ENCODE results near the gene AHI1. TPM values are rescaled to one million over a fixed set of nuclear protein-coding genes. Genes with fewer than 3 reads are reported as not detected.

AHI1 gene
- total and polyA plus RNA-seq, 11 donors: 5.7 to 17.1 (median 10.3) TPM

DNA sequence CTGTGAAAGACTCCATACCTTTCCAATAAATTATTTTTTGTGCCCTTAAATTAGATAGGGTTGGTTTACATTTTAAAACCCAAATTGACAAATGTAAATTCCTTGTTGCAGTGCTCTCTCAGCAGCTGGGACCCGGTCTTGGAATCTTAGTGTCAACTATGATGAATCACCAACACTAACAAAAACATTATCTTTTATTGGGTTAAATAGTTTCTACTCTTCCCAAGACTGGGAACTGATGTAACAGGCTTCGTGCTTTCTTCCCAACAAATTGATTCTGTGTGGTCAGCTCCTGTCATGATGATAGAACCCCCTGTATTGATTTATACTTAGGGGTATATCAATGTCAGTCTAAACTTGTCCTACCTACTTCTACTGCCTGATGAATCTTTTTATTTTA is 23.2 kb upstream of the AHI1 start:
- WGBS, 4 donors: 80 to 87% (median 83%) methylated on average over 2 of the region's 2 CpGs
- no peaks in the 10 kb centered on the region for H3K27me3 ChIP-seq
- DNase-seq (no peak), ATAC-seq (no peak)
- no peak overlapping the region for H3K27ac ChIP-seq
- H3K9me3 ChIP-seq: peaks cover 0 to 10% (median 0%) of the 10 kb centered on the region in 12 donors
- intact Hi-C loops (cut with DNase I): no loop called here
- H3K4me1 ChIP-seq: peaks cover 0 to 3% (median 0%) of the 10 kb centered on the region in 12 donors
- H3K36me3 ChIP-seq: no peaks in the 10 kb centered on the region
- TF ChIP-seq POLR2A (IDR thresholded peaks at IDR 0.05): no peak
- TF ChIP-seq, protein P1, sequence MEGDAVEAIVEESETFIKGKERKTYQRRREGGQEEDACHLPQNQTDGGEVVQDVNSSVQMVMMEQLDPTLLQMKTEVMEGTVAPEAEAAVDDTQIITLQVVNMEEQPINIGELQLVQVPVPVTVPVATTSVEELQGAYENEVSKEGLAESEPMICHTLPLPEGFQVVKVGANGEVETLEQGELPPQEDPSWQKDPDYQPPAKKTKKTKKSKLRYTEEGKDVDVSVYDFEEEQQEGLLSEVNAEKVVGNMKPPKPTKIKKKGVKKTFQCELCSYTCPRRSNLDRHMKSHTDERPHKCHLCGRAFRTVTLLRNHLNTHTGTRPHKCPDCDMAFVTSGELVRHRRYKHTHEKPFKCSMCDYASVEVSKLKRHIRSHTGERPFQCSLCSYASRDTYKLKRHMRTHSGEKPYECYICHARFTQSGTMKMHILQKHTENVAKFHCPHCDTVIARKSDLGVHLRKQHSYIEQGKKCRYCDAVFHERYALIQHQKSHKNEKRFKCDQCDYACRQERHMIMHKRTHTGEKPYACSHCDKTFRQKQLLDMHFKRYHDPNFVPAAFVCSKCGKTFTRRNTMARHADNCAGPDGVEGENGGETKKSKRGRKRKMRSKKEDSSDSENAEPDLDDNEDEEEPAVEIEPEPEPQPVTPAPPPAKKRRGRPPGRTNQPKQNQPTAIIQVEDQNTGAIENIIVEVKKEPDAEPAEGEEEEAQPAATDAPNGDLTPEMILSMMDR (IDR thresholded peaks at IDR 0.05): no peak
- no peak overlapping the region for H3K4me3 ChIP-seq

DNA sequence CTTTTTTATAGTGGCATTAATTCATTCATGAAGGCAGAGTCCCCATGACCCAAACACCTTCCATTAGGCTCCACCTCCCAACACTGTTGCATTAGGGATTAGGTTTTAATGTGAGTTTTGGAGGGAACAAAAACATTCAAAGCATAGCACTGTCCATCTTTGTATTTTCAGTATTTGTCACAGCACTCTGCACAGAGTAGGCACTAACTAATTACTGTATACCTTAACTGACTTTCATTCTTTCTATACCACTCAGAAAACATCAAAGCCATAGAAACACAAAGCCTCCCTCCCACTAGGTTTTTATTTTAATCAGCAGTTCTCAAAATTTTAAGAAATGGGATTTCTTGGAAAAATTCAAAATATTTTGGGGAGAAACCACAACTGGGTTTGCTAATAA is 21.8 kb upstream of the AHI1 start:
- no peak for DNase-seq
- ATAC-seq: no peak
- H3K4me1 ChIP-seq: peaks cover 0 to 3% (median 0%) of the 10 kb centered on the region in 12 donors
- intact Hi-C loops (cut with DNase I): no loop called here
- H3K9me3 ChIP-seq: peaks cover 0 to 10% (median 0%) of the 10 kb centered on the region in 12 donors
- no peaks in the 10 kb centered on the region for H3K36me3 ChIP-seq
- no peak for TF ChIP-seq POLR2A (IDR thresholded peaks at IDR 0.05)
- TF ChIP-seq, protein P1 (IDR thresholded peaks at IDR 0.05): no peak
- H3K27me3 ChIP-seq: no peaks in the 10 kb centered on the region
- H3K27ac ChIP-seq: no peak overlapping the region
- no peak overlapping the region for H3K4me3 ChIP-seq

DNA sequence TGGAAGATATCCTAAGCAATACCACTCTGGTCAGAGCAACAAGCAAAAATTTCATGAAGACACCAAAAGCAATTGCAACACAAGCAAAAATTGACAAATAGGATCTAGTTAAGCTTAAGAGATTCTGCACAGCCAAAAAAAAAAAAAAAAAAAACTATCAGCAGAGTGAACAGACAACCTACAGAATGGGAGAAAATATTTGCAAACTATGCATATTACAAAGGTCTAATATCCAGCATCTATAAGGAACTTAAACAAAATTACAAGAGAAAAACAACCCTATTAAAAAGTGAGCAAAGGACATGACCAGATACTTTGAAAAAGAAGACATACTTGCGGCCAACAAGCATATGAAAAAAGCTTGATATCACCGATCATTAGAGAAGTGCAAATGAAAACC is 20.0 kb upstream of the AHI1 start:
- Histone ChIP-seq H3K27ac (no peak overlapping the region), H3K27me3 (no peaks in the 10 kb centered on the region), H3K4me3 (no peak overlapping the region), H3K4me1 (no peaks in the 10 kb centered on the region), H3K36me3 (no peaks in the 10 kb centered on the region), H3K9me3 (peaks cover 0 to 10% (median 0%) of the 10 kb centered on the region in 12 donors)
- no peak for DNase-seq
- no peak for TF ChIP-seq POLR2A (IDR thresholded peaks at IDR 0.05)
- TF ChIP-seq, protein P1 (IDR thresholded peaks at IDR 0.05): no peak
- 94 to 99% (median 98%) methylated on average over 2 of the region's 2 CpGs for WGBS, 4 donors
- intact Hi-C loops (cut with DNase I): no loop called here
- ATAC-seq: no peak

DNA sequence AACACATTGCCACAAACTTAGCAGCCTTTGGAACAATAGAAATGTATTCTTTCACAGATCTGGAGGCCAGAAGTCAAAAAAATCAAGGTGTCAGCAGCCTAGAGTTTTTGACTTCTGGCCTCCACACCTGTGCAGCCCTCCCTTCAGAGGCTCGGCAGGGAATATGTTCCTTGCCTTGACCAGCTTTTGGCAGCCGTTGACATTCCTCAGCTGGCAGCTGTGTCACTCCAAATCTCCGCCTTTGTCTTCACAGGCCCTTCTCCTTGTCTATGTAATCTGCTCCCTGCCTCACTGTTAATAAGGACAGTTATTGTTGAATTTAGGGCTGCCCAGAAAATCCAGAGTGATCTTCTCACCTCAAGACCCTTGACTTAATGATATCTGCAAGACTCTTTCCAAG is 17.2 kb upstream of the AHI1 start:
- no peaks in the 10 kb centered on the region for H3K36me3 ChIP-seq
- DNase-seq (no peak), ATAC-seq (no peak)
- H3K4me1 ChIP-seq: no peaks in the 10 kb centered on the region
- no peaks in the 10 kb centered on the region for H3K27me3 ChIP-seq
- H3K4me3 ChIP-seq: no peak overlapping the region
- 61 to 69% (median 65%) methylated on average over 3 of the region's 3 CpGs for WGBS, 4 donors
- no peak overlapping the region for H3K27ac ChIP-seq
- TF ChIP-seq POLR2A (IDR thresholded peaks at IDR 0.05): no peak
- TF ChIP-seq, protein P1 (IDR thresholded peaks at IDR 0.05): no peak
- H3K9me3 ChIP-seq: peaks cover 0 to 10% (median 0%) of the 10 kb centered on the region in 12 donors
- intact Hi-C loops (cut with DNase I): no loop called here

Data from heart left ventricle (tissue), 16 donors.